HS-27A (cell line): ENCODE results near the gene DNAJC5.
A peak's percentile ranks its signal among the peaks of the same experiment; 100 is the strongest.
"Not testable (repeated sequence)": the region's sequence is repeated elsewhere in the genome, so short reads cannot be mapped to it uniquely, and the experiment has no call there.

Experiments used
- DNase-seq: peaks from one replicate; pipeline ENCODE4 v3.0.0-alpha.2; 2012; ENCODE audit warnings: low read depth, missing footprints

Gene DNAJC5

DNA sequence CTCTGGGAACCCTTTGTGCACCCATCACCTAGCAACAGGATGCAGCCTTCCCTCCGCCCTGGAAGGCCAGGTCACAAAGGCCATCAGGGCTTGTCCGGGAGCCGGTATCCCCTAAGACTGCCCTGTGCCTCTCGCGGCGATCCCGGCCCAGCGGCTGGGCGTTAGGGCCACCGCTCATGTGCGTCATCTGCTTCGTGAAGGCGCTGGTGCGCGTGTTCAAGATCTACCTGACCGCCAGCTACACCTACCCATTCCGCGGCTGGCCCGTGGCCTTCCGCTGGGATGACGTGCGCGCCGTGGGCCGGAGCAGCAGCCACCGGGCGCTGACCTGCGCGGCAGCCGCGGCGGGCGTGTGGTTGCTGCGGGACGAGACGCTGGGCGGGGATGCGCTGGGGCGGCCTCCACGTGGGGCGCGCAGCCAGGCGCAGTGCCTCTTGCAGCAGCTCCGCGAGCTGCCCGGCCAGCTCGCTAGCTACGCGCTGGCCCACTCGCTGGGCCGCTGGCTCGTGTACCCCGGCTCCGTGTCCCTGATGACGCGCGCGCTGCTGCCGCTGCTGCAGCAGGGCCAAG, 33.5 kb upstream of the DNAJC5 start, which contains the start of gene ABHD16B:
ABHD16B (plus strand) TSS at position 134 of the 570 bp plus-strand sequence; CDS start at position 177, 43 bp downstream.
- DNase-seq: no peak

DNA sequence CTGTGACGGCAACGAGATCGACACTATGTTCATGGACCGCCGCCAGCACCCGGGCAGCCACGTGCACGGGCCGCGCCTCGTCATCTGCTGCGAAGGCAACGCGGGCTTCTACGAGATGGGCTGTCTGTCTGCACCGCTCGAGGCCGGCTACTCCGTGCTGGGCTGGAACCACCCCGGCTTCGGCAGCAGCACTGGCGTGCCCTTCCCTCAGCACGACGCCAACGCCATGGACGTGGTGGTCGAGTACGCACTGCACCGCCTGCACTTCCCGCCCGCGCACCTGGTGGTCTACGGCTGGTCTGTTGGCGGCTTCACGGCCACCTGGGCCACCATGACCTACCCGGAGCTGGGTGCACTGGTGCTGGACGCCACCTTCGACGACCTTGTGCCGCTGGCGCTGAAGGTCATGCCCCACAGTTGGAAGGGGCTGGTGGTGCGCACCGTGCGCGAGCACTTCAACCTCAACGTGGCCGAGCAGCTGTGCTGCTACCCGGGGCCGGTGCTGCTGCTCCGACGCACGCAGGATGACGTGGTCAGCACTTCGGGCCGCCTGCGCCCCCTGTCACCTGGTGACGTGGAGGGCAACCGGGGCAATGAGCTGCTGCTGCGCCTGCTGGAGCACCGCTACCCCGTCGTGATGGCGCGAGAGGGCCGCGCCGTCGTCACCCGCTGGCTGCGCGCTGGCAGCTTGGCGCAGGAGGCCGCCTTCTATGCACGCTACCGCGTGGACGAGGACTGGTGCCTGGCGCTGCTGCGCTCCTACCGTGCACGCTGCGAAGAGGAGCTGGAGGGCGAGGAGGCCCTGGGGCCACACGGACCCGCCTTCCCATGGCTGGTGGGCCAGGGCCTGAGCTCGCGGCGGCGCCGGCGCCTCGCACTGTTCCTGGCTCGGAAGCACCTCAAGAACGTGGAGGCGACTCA, 32.7 kb upstream of the DNAJC5 start:
- no peak for DNase-seq

DNA sequence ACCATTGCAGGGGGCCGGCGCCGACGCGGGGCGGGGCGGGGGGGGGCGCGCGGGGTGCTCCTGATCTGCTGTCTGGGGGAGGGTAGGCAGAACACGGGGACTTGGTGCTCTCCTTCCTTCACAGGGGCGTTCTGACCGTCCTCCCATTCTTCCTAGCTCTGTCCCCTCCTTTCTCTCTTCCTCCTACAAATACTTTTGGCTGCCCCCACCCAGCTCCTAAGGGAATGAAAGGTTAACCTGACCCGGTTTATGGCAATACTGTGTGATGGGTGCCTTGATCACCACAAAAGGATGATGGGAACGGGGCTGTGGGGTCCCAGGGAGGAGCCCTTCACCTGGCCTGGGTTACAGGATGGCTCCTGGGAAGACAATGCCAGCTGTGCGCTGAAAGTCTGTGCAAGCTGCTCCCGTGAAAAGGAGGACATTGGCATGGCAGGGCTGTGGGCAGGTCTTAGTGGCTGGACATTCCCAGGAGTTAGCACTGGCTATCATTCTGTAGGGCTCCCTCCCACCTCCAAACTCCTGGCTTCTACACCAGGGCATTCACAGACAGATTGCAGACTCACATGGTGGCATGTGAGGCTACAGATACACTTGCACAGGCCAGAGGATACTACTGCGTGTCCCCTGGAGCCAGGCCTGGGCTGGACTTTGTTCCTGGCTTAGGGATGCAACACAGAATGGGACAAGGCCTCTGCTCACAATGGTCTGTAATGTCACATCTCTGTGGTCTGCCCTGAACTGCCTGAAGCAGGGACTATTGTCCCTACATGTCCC, 31.7 kb upstream of the DNAJC5 start:
- no peak for DNase-seq

DNA sequence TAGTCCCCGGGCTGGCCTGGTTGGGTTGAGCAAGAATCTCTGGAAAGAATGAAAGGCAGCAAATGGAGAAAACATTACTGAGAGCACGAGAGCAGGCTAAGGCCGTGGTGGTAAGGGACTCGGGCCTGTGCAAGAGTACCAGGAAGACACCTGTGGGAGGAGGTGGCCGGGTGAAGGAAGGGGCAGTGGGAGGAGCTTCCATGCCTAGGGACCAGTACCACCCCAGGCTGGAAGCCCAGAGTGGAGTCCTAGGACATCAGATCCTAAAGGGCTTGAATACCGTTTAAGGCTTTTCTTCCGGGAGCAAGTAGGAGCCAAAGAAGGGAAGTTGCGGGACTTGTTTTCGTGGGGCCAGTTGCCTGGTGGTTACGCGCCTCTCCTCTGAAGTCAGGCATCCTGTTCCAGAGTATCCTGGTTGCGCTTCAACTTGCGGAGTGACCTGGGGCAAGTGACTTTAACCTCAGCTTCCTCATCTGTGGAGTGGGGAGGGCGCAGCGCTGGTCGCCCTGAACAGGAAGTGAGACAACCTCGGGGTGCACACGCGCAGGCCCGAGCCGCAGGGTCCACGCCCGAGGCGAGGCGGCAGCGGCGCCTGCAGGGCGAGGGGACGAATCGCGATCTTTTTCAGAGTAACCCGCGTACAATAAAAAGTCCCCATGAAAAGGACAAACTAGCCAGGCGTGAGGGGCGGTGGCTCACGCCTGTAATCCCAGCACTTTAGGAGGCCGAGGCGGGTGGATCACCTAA, 31.0 kb upstream of the DNAJC5 start:
- DNase-seq: no peak

- DNase-seq: no peak
Measured at GRCh38 chr20:63864545-63864977, 30.4 kb upstream of the DNAJC5 start.

DNA sequence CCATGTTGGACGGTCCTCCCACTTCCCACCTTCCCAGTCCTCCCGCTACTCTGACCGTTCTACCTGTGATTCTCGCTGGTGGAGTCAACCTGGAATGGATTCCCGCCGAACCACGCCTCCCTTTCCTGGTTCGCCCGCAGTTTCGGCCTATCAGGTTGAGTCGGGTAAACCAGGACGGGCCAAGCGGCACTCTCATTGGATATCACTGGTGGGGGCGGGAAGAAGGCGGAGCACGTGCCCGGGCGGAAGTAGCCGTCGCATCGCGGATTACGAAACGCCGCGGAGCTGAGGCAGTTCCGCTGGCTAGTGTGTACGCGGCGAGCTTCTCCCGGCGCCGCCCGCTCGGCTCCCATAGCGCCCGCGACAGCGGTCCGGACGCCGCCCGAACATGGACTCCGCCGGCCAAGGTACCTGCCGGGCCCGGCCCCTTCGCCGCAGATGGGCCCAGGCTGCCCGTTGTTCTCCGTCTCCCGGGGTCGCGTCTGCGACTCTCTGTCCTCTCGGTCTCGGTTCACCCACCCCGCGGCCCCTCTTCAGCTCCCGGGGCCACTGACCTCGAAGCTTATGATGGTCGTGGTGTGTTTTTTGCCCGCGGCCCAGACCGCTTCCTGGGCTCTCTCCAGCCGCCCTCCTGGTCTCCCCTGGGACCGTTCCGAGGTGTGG, 29.8 kb upstream of the DNAJC5 start, which contains the start of gene TPD52L2:
TPD52L2 (plus strand) TSS at position 293 of the 663 bp plus-strand sequence; CDS start at position 389, 96 bp downstream.
- peak; percentile 98 for DNase-seq

DNA sequence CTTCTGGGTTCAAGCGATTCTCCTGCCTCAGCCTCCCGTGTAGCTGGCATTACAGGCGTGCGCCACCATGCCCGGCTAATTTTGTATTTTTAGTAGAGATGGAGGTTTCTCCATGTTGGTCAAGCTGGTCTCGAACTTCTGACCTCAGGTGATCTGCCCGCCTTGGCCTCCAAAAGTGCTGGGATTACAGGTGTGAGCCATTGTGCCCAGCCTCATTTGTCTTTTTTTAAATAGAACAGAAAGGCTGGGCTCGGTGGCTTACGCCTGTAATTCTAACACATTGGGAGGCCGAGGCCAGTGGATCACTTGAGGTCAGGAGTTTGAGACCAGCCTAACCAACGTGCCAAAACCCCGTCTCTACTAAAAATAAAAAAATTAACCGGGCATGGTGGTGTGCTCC, 27.9 kb upstream of the DNAJC5 start:
- not testable (repeated sequence) for DNase-seq

DNA sequence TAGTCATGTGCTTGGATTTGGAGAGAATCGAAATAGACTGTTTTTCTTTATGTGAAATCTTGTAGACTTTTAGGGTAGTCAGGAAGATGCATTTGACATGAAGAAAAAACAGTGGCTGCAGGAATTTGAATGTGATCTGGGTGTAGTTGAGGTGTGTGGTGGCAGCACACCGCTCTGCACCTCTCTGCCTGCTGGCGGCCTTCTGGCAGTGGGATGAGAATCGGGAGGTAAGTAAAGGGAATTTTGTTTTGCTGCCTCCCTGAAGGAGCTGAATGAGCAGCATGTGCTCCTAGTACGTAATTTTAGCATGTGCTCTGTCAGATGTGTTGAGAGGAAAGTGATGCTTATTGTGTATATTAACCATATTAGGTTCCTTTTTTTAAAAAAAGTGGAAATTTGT, 26.7 kb upstream of the DNAJC5 start:
- DNase-seq: no peak

DNA sequence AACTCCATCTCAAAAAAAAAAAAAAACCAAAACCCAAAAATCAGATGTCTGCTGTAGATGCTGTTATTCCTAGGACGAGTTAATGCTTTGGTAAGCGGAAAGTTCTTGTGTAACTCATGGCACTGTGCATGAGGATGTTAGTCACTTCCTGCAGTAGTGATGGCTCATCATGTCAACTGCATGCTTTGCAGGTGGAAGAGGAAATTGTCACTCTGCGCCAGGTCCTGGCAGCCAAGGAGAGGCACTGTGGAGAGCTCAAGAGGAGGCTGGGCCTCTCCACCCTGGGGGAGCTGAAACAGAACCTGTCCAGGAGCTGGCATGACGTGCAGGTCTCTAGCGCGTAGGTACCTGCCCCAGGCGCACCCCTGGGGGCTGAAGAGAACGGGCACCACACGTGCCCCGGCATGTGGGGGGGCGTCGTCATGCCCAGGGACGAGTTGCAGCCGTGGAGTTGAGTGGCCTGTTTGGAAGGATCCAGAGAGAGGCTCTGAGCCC, 21.4 kb upstream of the DNAJC5 start:
- no peak for DNase-seq

DNA sequence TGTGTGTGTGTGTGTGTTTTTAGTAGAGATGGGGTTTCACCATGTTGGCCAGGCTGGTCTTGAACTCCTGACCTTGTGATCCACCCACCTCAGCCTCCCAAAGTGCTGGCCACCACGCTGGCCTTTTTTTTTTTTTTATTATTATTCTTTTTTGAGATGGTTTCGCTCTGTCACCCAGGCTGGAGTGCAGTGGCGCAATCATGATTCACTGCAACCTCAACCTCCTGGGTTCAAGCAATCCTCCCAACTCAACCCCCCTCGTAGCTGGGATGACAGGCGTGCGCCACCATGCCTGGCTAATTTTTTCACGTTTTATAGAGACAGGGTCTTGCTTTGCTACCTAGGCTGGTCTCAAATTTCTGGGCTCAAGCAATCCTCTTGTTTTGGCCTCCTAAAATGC, 20.7 kb upstream of the DNAJC5 start:
- DNase-seq: not testable (repeated sequence)

- DNase-seq: no peak
Measured at GRCh38 chr20:63876489-63877036, 18.4 kb upstream of the DNAJC5 start.

DNA sequence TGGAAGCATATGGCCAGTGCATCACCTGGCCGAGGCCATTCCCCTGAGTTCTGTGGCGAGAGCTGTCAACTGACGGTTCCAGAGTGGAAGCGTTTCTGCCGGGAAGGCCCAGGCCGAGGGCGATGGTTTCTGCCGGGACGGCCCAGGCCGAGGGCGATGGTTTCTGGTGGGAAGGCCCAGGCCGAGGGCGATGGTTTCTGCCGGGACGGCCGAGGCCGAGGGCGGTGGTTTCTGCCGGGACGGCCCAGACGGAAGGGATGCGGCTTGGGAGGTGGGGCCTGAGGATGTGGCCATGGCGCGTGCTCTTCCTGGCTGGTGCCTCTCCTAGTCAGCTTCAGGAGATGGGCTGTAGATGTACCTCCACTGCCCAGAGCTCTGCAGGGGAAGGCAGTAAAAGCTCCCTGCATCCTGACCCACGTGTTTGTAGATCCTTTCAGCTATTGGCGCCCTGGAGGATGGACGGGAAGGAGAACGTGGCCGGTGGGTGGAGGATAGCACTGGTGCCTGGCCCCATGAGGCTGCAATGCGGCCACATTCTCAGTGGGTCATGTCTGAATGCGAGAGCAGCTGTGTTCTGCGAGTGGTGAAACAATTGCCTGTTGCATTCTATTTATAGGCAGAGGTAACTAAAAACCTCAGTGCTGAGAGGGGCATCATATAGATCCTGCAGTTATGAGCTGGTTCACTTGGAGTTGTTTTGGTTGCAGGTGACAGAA, 17.0 kb upstream of the DNAJC5 start:
- DNase-seq: no peak

DNA sequence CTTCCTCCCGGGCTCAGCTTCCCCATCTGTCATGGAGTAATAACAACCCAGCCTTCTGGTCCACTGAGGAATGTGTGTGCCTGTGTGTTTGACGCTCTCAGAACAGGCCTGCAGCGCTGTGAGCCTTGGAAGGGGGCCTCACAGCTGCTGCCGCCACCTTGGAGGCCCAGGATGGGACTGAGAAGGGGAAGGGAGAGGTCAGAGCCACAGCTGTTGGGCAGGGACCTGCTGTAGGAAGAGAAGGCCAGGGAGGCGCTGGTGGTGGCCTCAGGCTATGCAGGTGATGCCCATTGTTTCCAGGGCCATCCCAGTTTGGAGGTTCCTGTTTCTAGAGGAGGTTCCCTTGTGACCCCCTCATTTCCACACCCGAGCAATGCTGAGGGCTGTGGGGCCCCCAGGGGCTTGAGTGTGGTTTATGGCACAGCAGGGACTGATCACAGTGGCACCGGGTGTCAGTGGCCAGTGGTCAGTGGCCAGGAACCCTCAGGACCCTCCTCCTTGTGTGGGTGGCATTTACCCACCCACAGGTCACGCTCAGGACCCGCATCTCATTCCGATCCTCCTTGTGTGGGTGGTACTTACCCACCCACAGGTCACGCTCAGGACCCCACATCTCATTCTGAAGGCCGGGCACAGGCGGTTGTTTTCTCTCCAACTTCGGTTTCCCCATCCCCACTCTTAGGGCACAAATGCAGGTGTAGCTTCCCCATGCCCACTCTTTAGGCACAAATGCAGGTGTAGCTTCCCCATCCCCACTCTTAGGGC, 15.8 kb upstream of the DNAJC5 start:
- no peak for DNase-seq

GRCh38 chr20:63880901-63881300, 14.0 kb upstream of the DNAJC5 start:
- not testable (repeated sequence) for DNase-seq

GRCh38 chr20:63881451-63882226, 13.3 kb upstream of the DNAJC5 start:
- DNase-seq: no peak

- DNase-seq: no peak
Measured at GRCh38 chr20:63882257-63883200, 12.4 kb upstream of the DNAJC5 start.

- DNase-seq: no peak
Measured at GRCh38 chr20:63883201-63883593, 11.7 kb upstream of the DNAJC5 start.
